GM12878 (cell line): ENCODE measurements around the gene POLRMT. TPM values are rescaled to one million over a fixed set of nuclear protein-coding genes. Genes with fewer than 3 reads are reported as not detected.
A peak's percentile ranks its signal among the peaks of the same experiment; 100 is the strongest.
"Not testable (repeated sequence)": the region's sequence is repeated elsewhere in the genome, so short reads cannot be mapped to it uniquely, and the experiment has no call there.

Experiments
- ATAC-seq: fragments of 200-7000 bp; cut with Tn5 transposase; 3 replicates; pipeline ENCODE4 v1.9.1; 2020; ENCODE audit warnings: mild to moderate bottlenecking, moderate library complexity
- BruUV-seq: library from RNA; stranded (reverse); fragments of 400-500 nt; replicated peaks from 2 replicates; lab custom pipeline; 2021; lab: Mats Ljungman, UMichigan
- CTCF ChIA-PET: fragments of 300-600 bp; sonication (Branson Sonifier 250); formaldehyde crosslinking; extraction: SDS; loops from one replicate; lab custom pipeline; 2021; ENCODE audit warnings: inconsistent platforms; lab: Yijun Ruan, JAX
- POLR2A ChIA-PET: fragments of 350-600 bp; formaldehyde crosslinking; extraction: SDS; loops from one replicate; lab custom pipeline; 2021; ENCODE audit warnings: inconsistent platforms; lab: Charles Lee
- RAD21 ChIA-PET: fragments of 300-600 bp; sonication (Branson Sonifier 250); formaldehyde crosslinking; loops from one replicate; lab custom pipeline; 2023; ENCODE audit warnings: antibody characterized with exemption; ENCODE audit not compliant: unreplicated experiment; lab: Charles Lee
- SMC1A ChIA-PET: fragments of 300-600 bp; sonication (Branson Sonifier 250); formaldehyde crosslinking; loops from one replicate; lab custom pipeline; 2023; ENCODE audit not compliant: unreplicated experiment, uncharacterized antibody; lab: Charles Lee
- DNase-seq: peaks from one replicate; pipeline ENCODE4 v3.0.0-alpha.2; 2011; ENCODE audit warnings: low read depth, low spot score
- FAIRE-seq: peaks from 3 replicates; lab custom pipeline; 2011; peaks lifted over from hg19 to GRCh38; lab: Jason Lieb, UNC
- H2AFZ ChIP-seq: 2 replicates; pipeline ENCODE4 v1.6.0; 2011; ENCODE audit warnings: low read depth, low read length, control low read depth; ENCODE audit not compliant: control insufficient read depth
- H3K27ac ChIP-seq: 2 replicates; pipeline ENCODE4 v1.5.1; 2011; ENCODE audit warnings: control low read depth; ENCODE audit not compliant: control insufficient read depth, insufficient read depth
- H3K27me3 ChIP-seq, 2 experiments: replicated peaks in 1 of 2; 2 replicates each; pipeline versions ENCODE4 v1.6.0 to v1.6.1; 2011; ENCODE audit warnings: low read length in 1 of 2; ENCODE audit not compliant: control insufficient read depth in 2 of 2, insufficient read depth in 2 of 2
- H3K36me3 ChIP-seq, 2 experiments: 2 replicates each; pipeline ENCODE4 v1.5.1; 2011; ENCODE audit warnings: low read length in 1 of 2; ENCODE audit not compliant: control insufficient read depth in 2 of 2, insufficient read depth in 2 of 2
- H3K4me1 ChIP-seq: 2 replicates; pipeline ENCODE4 v1.6.1; 2011; ENCODE audit warnings: mild to moderate bottlenecking, low read length, moderate library complexity, mixed read lengths; ENCODE audit not compliant: control insufficient read depth, insufficient read depth
- H3K4me2 ChIP-seq: 2 replicates; pipeline ENCODE4 v1.6.0; 2011; ENCODE audit warnings: control low read depth; ENCODE audit not compliant: control insufficient read depth, insufficient read depth
- H3K4me3 ChIP-seq: fragments of 200-600 bp; sonication (generic); 2 replicates; pipeline ENCODE4 v1.5.1; 2016
- H3K79me2 ChIP-seq: 2 replicates; pipeline ENCODE4 v1.6.0; 2011; ENCODE audit warnings: low read length; ENCODE audit not compliant: control insufficient read depth, insufficient read depth
- H3K9ac ChIP-seq: 2 replicates; pipeline ENCODE4 v1.8.0; 2011; ENCODE audit warnings: low read length, control low read depth, mixed read lengths; ENCODE audit not compliant: control insufficient read depth, insufficient read depth
- H3K9me3 ChIP-seq: replicated peaks from 3 replicates; pipeline ENCODE4 v1.5.1; 2011; ENCODE audit warnings: mild to moderate bottlenecking, low read length; ENCODE audit not compliant: control insufficient read depth, insufficient read depth
- H4K20me1 ChIP-seq: 2 replicates; pipeline ENCODE4 v1.6.0; 2011; ENCODE audit not compliant: control insufficient read depth, insufficient read depth
- EED ChIP-seq: sonication (generic); IDR thresholded peaks from 2 replicates; pipeline ENCODE4 v1.6.1; 2016; ENCODE audit warnings: antibody characterized with exemption, low read depth
- GATAD2B ChIP-seq: fragments of 450-650 bp; conservative IDR thresholded peaks from 2 replicates; pipeline ENCODE4 v1.6.1; 2017; ENCODE audit warnings: low read depth, mild to moderate bottlenecking, moderate library complexity
- IRF4 ChIP-seq: IDR thresholded peaks from 2 replicates; pipeline ENCODE4 v1.6.1; 2011; ENCODE audit warnings: low read depth, low read length
- MAX ChIP-seq: IDR thresholded peaks from 2 replicates; pipeline ENCODE4 v1.6.1; 2012; ENCODE audit warnings: low read depth, low read length, improper control_type of control experiment
- MTA2 ChIP-seq: fragments of 450-650 bp; IDR thresholded peaks from 2 replicates; pipeline ENCODE4 v1.6.1; 2016; ENCODE audit warnings: low read depth, mild to moderate bottlenecking, moderate library complexity
- MYB ChIP-seq: fragments of 150-350 bp; IDR thresholded peaks from 2 replicates; pipeline ENCODE4 v1.6.1; 2014; ENCODE audit warnings: mild to moderate bottlenecking, low read depth, low read length, borderline replicate concordance
- NBN ChIP-seq: fragments of 450-650 bp; IDR thresholded peaks from 2 replicates; pipeline ENCODE4 v1.6.1; 2016
- SMC3 ChIP-seq: IDR thresholded peaks from 2 replicates; pipeline ENCODE4 v1.6.1; 2011; ENCODE audit warnings: low read length, improper control_type of control experiment, borderline replicate concordance
- TBL1XR1 ChIP-seq: IDR thresholded peaks from 2 replicates; pipeline ENCODE4 v1.6.1; 2012; ENCODE audit warnings: low read depth, low read length, improper control_type of control experiment
- YY1 ChIP-seq: IDR thresholded peaks from 2 replicates; pipeline ENCODE4 v1.6.1; 2011; ENCODE audit warnings: low read depth, mild to moderate bottlenecking, low read length
- ZNF207 ChIP-seq: fragments of 450-650 bp; IDR thresholded peaks from 2 replicates; pipeline ENCODE4 v1.6.1; 2014; ENCODE audit warnings: antibody characterized with exemption, mild to moderate bottlenecking, borderline replicate concordance
- ZZZ3 ChIP-seq: IDR thresholded peaks from 2 replicates; pipeline ENCODE4 v1.6.1; 2011; ENCODE audit warnings: low read depth; ENCODE audit not compliant: control insufficient read depth, insufficient read length
- WGBS: methylation state at CpG from one replicate; pipeline ENCODE4 v1.1.6; 2016; ENCODE audit warnings: low lambda C conversion rate; ENCODE audit not compliant: insufficient replicate concordance, insufficient coverage; ENCODE audit errors: missing lambda C conversion rate; 5-methylcytosine and 5-hydroxymethylcytosine counted together
- in situ Hi-C: fragments of 300-500 bp; cut with MboI; formaldehyde crosslinking; loops from 9 replicates; pipeline ENCODE4 v1.14.3; 2018; ENCODE audit warnings: mixed read lengths
- intact Hi-C: fragments of 100-400 bp; cut with micrococcal nuclease; formaldehyde crosslinking; loops from one replicate; pipeline ENCODE4 v1.14.2; 2022; ENCODE audit not compliant: unreplicated experiment
- polyA plus RNA-seq, 11 experiments: library from polyadenylated mRNA; depleted of rRNA in 4 of 11; unstranded in 6 of 11; stranded (reverse) in 5 of 11; fragments of >200 nt; fragmentation: Nextera tagmentation in 4 of 11; fragmentation: Illumina TruSeq in 1 of 11; extraction: Ambion mirVana in 4 of 11; extraction: Trizol in 1 of 11; gene quantifications; 1 replicate in 1 of 11; 2 replicates in 10 of 11; pipeline versions ENCODE4 v1.2.1 to v1.2.3, GENCODE V29; 2011 to 2016; ENCODE audit warnings: inconsistent platforms in 2 of 11, missing spikeins in 2 of 11, low read depth in 1 of 11
- total RNA-seq, 4 experiments: library from RNA; depleted of rRNA in 3 of 4; stranded (reverse); fragments of >200 nt in 3 of 4; fragmentation: Illumina TruSeq in 1 of 4; extraction: Trizol in 1 of 4; gene quantifications; 2 replicates each; pipeline versions ENCODE4 v1.2.1 to v1.2.3, GENCODE V29; 2013 to 2021
- TF ChIP-seq, protein P1 (sequence below): fragments of 150-350 bp; IDR thresholded peaks from 2 replicates; pipeline ENCODE4 v1.6.1; 2014; ENCODE audit warnings: mild to moderate bottlenecking, low read depth, low read length

The POLRMT gene
- total and polyA plus RNA-seq, 10 of the 15 experiments (the other 5 are each of a cell fraction or from before 2014, with no cell fraction given), result 9.9 to 57.6 (median 34.6) TPM

GRCh38 chr19:666985-667573, 33.7 kb upstream of the POLRMT start:
- WGBS, result 72% methylated on average over 26 of the region's 38 CpGs
- CTCF ChIA-PET, result interaction anchor here (1.1 to 1.3 kb wide), 2 partner anchors 67 to 73 kb away, joined by 3 to 6 read pairs; no protein-coding TSS in a partner anchor
- H3K27me3 ChIP-seq, FAIRE-seq, BruUV-seq, H3K4me3 ChIP-seq, RAD21 ChIA-PET, H3K27ac ChIP-seq, H4K20me1 ChIP-seq, H3K79me2 ChIP-seq, H3K9ac ChIP-seq, H2AFZ ChIP-seq, POLR2A ChIA-PET, ATAC-seq, intact Hi-C loops, DNase-seq, H3K36me3 ChIP-seq, H3K9me3 ChIP-seq, H3K4me1 ChIP-seq, H3K4me2 ChIP-seq: not testable (repeated sequence)
- in situ Hi-C loops, result loop anchor here (5.0 kb wide), 1 partner anchor 65 kb away; no protein-coding TSS in a partner anchor
- SMC1A ChIA-PET, result interaction anchor here (2.1 kb wide), 1 partner anchor 67 kb away, joined by 12 read pairs; no protein-coding TSS in a partner anchor

- CTCF ChIA-PET, result interaction anchor here (0.7 to 0.8 kb wide), 2 partner anchors 15 to 69 kb away, joined by 3 read pairs; no protein-coding TSS in a partner anchor
- BruUV-seq, result no TSS peak
- FAIRE-seq, result no peak
- TF ChIP-seq EED, result peak; percentile 35; the same call in 1 of the 2 replicates
- TF ChIP-seq MTA2, result peak; percentile 33; the same call in 1 of the 2 replicates
- peak; percentile 39; the same call in 1 of the 2 replicates for TF ChIP-seq IRF4
- TF ChIP-seq MAX, result peak; percentile 78; the same call in 1 of the 2 replicates
- TF ChIP-seq NBN, result peak; percentile 68; the same call in 1 of the 2 replicates
- TF ChIP-seq SMC3, result peak; percentile 95
- TF ChIP-seq ZZZ3, result no peak
- no peak for TF ChIP-seq TBL1XR1
- no peak for TF ChIP-seq MYB
- TF ChIP-seq, protein P1, sequence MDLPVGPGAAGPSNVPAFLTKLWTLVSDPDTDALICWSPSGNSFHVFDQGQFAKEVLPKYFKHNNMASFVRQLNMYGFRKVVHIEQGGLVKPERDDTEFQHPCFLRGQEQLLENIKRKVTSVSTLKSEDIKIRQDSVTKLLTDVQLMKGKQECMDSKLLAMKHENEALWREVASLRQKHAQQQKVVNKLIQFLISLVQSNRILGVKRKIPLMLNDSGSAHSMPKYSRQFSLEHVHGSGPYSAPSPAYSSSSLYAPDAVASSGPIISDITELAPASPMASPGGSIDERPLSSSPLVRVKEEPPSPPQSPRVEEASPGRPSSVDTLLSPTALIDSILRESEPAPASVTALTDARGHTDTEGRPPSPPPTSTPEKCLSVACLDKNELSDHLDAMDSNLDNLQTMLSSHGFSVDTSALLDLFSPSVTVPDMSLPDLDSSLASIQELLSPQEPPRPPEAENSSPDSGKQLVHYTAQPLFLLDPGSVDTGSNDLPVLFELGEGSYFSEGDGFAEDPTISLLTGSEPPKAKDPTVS, result no peak
- TF ChIP-seq ZNF207, result peak; percentile 70; the same call in 1 of the 2 replicates
- TF ChIP-seq YY1, result peak; percentile 68
- TF ChIP-seq GATAD2B, result peak; percentile 80
Observed at GRCh38 chr19:664913-665443, 31.6 kb upstream of the POLRMT start.

More at GRCh38 chr19:664913-665443, 31.6 kb upstream of the POLRMT start:
- POLR2A ChIA-PET, result interaction anchor here (0.6 kb wide), 1 partner anchor 109 kb away, joined by 5 read pairs; no protein-coding TSS in a partner anchor
- DNase-seq, result no peak
- no peaks in the 10 kb centered on the region; the same call in 2 of the 3 replicates for H3K9me3 ChIP-seq
- peaks cover 30% of the 10 kb centered on the region for H3K79me2 ChIP-seq
- peaks cover 0 to under 1% of the 10 kb centered on the region in 2 experiments; a peak in 2 of 4 replicates for H3K36me3 ChIP-seq
- H4K20me1 ChIP-seq, result peaks cover 8% of the 10 kb centered on the region
- no peak overlapping the region for H3K4me3 ChIP-seq
- no peak overlapping the region for H3K27ac ChIP-seq
- 21% methylated on average over 24 of the region's 24 CpGs for WGBS
- RAD21 ChIA-PET, result interaction anchor here (0.6 to 1.6 kb wide), 4 partner anchors 10 to 69 kb away, joined by 3 to 9 read pairs (median 4); no protein-coding TSS in a partner anchor
- H3K27me3 ChIP-seq, result no peaks in the 10 kb centered on the region
- H3K4me2 ChIP-seq, result 0 out of 2 replicates have a peak overlapping the region, but pooled peaks have one; percentile 11
- no peak overlapping the region for H3K9ac ChIP-seq
- intact Hi-C loops, result loop anchor here (1.0 kb wide), 1 partner anchor 69 kb away; no protein-coding TSS in a partner anchor
- peak overlapping the region; percentile 45; the same call in 1 of the 2 replicates for H2AFZ ChIP-seq
- H3K4me1 ChIP-seq, result peaks cover 16% of the 10 kb centered on the region
- in situ Hi-C loops, result loop anchor here (5.0 kb wide), 1 partner anchor 67 kb away; no protein-coding TSS in a partner anchor
- SMC1A ChIA-PET, result interaction anchor here (0.7 to 2.1 kb wide), 2 partner anchors 66 to 69 kb away, joined by 3 to 12 read pairs; no protein-coding TSS in a partner anchor
- ATAC-seq, result peak; percentile 23
